Left ventricle myocardium inferior (tissue), 1 donor: ENCODE results near the gene ADGRE1. TPM values are rescaled to one million over a fixed set of nuclear protein-coding genes. Genes with fewer than 3 reads are reported as not detected.

Experiments
- DNase-seq: peaks from one replicate; pipeline ENCODE4 v3.0.0-alpha.2; 2020
- H3K27ac ChIP-seq: fragments of 200-600 bp; replicated peaks from 2 replicates; pipeline ENCODE4 v1.8.0; 2021
- H3K27me3 ChIP-seq: fragments of 200-600 bp; 2 replicates; pipeline ENCODE4 v1.8.0; 2021; ENCODE audit warnings: low read depth
- H3K36me3 ChIP-seq: fragments of 200-600 bp; 2 replicates; pipeline ENCODE4 v1.8.0; 2021
- H3K4me1 ChIP-seq: fragments of 200-600 bp; 2 replicates; pipeline ENCODE4 v1.8.0; 2021
- H3K4me3 ChIP-seq: fragments of 200-600 bp; 2 replicates; pipeline ENCODE4 v1.8.0; 2021; ENCODE audit warnings: mild to moderate bottlenecking, moderate library complexity
- H3K9me3 ChIP-seq: fragments of 200-600 bp; replicated peaks from 2 replicates; pipeline ENCODE4 v1.8.0; 2021
- CTCF ChIP-seq: fragments of 200-600 bp; IDR thresholded peaks from 2 replicates; pipeline ENCODE4 v1.8.0; 2021; ENCODE audit warnings: antibody characterized with exemption, mild to moderate bottlenecking, borderline replicate concordance
- intact Hi-C: fragments of 100-400 bp; cut with micrococcal nuclease; formaldehyde crosslinking; loops from one replicate; pipeline ENCODE4 v1.11.0; 2022
- total RNA-seq: library from RNA; stranded (reverse); fragmentation: NEBNext Ultra II Directional; extraction: Animal tissue kit (Norgen Biotek cat#: 25700); gene quantifications from one replicate; pipeline ENCODE4 v1.2.1, GENCODE V29; 2021
- donor health status: DM: no; HTN: yes; CAD: no; lungs with severe emphysema.

The ADGRE1 gene
- total RNA-seq, 1 donor from 2014 or later, result not detected

- intact Hi-C loops, result no loop called here
- Histone ChIP-seq H3K4me3 (no peak overlapping the region), H3K36me3 (no peaks in the 10 kb centered on the region), H3K27me3 (peaks cover 51% of the 10 kb centered on the region), H3K4me1 (no peaks in the 10 kb centered on the region), H3K27ac (no peak overlapping the region), H3K9me3 (no peaks in the 10 kb centered on the region)
- no peak for DNase-seq
- no peak for TF ChIP-seq CTCF
Measured at GRCh38 chr19:6967967-6968366, 80.6 kb downstream of the ADGRE1 start.

- Histone ChIP-seq H3K36me3 (no peaks in the 10 kb centered on the region), H3K27me3 (peaks cover 55% of the 10 kb centered on the region), H3K27ac (no peak overlapping the region), H3K9me3 (no peaks in the 10 kb centered on the region), H3K4me1 (no peaks in the 10 kb centered on the region), H3K4me3 (no peak overlapping the region)
- no peak for DNase-seq
- no peak for TF ChIP-seq CTCF
- intact Hi-C loops, result no loop called here
Measured at GRCh38 chr19:6969490-6969889, 82.1 kb downstream of the ADGRE1 start.

- H3K4me3 ChIP-seq, result no peak overlapping the region
- intact Hi-C loops, result no loop called here
- no peaks in the 10 kb centered on the region for H3K4me1 ChIP-seq
- H3K36me3 ChIP-seq, result no peaks in the 10 kb centered on the region
- H3K27me3 ChIP-seq, result peaks cover 55% of the 10 kb centered on the region
- H3K27ac ChIP-seq, result no peak overlapping the region
- DNase-seq, result no peak
- no peak for TF ChIP-seq CTCF
- H3K9me3 ChIP-seq, result no peaks in the 10 kb centered on the region
Measured at GRCh38 chr19:6970021-6970420, 82.6 kb downstream of the ADGRE1 start.

- Histone ChIP-seq H3K36me3 (no peaks in the 10 kb centered on the region), H3K27me3 (peaks cover 54% of the 10 kb centered on the region), H3K9me3 (no peaks in the 10 kb centered on the region), H3K4me3 (no peak overlapping the region), H3K4me1 (no peaks in the 10 kb centered on the region), H3K27ac (no peak overlapping the region)
- intact Hi-C loops, result no loop called here
- DNase-seq, result no peak
- no peak for TF ChIP-seq CTCF
Measured at GRCh38 chr19:6970443-6970842, 83.1 kb downstream of the ADGRE1 start.

- Histone ChIP-seq H3K27me3 (peaks cover 48% of the 10 kb centered on the region), H3K9me3 (no peaks in the 10 kb centered on the region), H3K27ac (no peak overlapping the region), H3K4me1 (no peaks in the 10 kb centered on the region), H3K36me3 (no peaks in the 10 kb centered on the region), H3K4me3 (no peak overlapping the region)
- intact Hi-C loops, result no loop called here
- no peak for DNase-seq
- no peak for TF ChIP-seq CTCF
Measured at GRCh38 chr19:6971366-6971765, 84.0 kb downstream of the ADGRE1 start.

- Histone ChIP-seq H3K4me3 (no peak overlapping the region), H3K36me3 (no peaks in the 10 kb centered on the region), H3K9me3 (peaks cover 32% of the 10 kb centered on the region), H3K27me3 (peaks cover 41% of the 10 kb centered on the region), H3K4me1 (no peaks in the 10 kb centered on the region), H3K27ac (no peak overlapping the region)
- no peak for TF ChIP-seq CTCF
- DNase-seq, result no peak
- intact Hi-C loops, result no loop called here
Measured at GRCh38 chr19:6976197-6976596, 88.8 kb downstream of the ADGRE1 start.
